22Rv1 (cell line): ENCODE data around the gene CPHXL2.
A peak's percentile ranks its signal among the peaks of the same experiment; 100 is the strongest.

ENCODE experiments used
- H3K27ac ChIP-seq: fragments of 450-650 bp; 2 replicates; pipeline ENCODE4 v1.5.1; 2017
- CTCF ChIP-seq: fragments of 450-650 bp; IDR thresholded peaks from 2 replicates; pipeline ENCODE4 v1.5.1; 2017; ENCODE audit warnings: mild to moderate bottlenecking
- ZFX ChIP-seq: fragments of 450-650 bp; IDR thresholded peaks from 2 replicates; pipeline ENCODE4 v1.6.1; 2017; ENCODE audit warnings: antibody characterized with exemption, borderline replicate concordance

CPHXL2 gene

GRCh38 chr16:75660726-75661302 is 16.0 kb downstream of the CPHXL2 start:
- TF ChIP-seq CTCF (no peak), ZFX (no peak)
- no peak overlapping the region for H3K27ac ChIP-seq

GRCh38 chr16:75660321-75660720 is 16.5 kb downstream of the CPHXL2 start:
- TF ChIP-seq CTCF = no peak
- TF ChIP-seq ZFX = no peak
- no peak overlapping the region for H3K27ac ChIP-seq

GRCh38 chr16:75658175-75658574 is 18.6 kb downstream of the CPHXL2 start:
- TF ChIP-seq CTCF = no peak
- TF ChIP-seq ZFX = no peak

GRCh38 chr16:75653922-75654321 is 22.9 kb downstream of the CPHXL2 start:
- H3K27ac ChIP-seq = no peak overlapping the region

More at GRCh38 chr16:75658175-75658574, 18.6 kb downstream of the CPHXL2 start:
- no peak overlapping the region for H3K27ac ChIP-seq

GRCh38 chr16:75648265-75649076 is 28.3 kb downstream of the CPHXL2 start:
- no peak for TF ChIP-seq CTCF
- TF ChIP-seq ZFX = no peak
- peak overlapping the region; percentile 95 for H3K27ac ChIP-seq

More at GRCh38 chr16:75653922-75654321, 22.9 kb downstream of the CPHXL2 start:
- TF ChIP-seq ZFX (no peak), CTCF (no peak)

- peak within 1 kb of the TSS; percentile 95 for H3K27ac ChIP-seq
- TF ChIP-seq CTCF = no peak
- no peak for TF ChIP-seq ZFX
Observed at GRCh38 chr16:75647492-75648264, 29.1 kb downstream of the CPHXL2 start, which contains the start of the genes KARS1 and TERF2IP. Gene KARS1, minus strand, starts transcription at chr16:75647665. Its CDS starts 26 bp downstream, at chr16:75647639. Gene TERF2IP, plus strand, starts transcription at chr16:75647773. Its CDS starts 110 bp downstream, at chr16:75647883.

- no peak for TF ChIP-seq CTCF
- H3K27ac ChIP-seq = peak overlapping the region; percentile 95
Observed at GRCh38 chr16:75647112-75647491, 29.7 kb downstream of the CPHXL2 start.
